NCI-H82 treated with DMSO at 0.1 percent for 48 hours (cell line): ENCODE measurements around the gene LRPAP1.
"Not testable (repeated sequence)": the region's sequence is repeated elsewhere in the genome, so short reads cannot be mapped to it uniquely, and the experiment has no call there.

Experiments used
- DNase-seq: peaks from one replicate; lab custom pipeline; 2025; ENCODE audit not compliant: unreplicated experiment; lab: John Stamatoyannopoulos, UW

LRPAP1 gene

DNA sequence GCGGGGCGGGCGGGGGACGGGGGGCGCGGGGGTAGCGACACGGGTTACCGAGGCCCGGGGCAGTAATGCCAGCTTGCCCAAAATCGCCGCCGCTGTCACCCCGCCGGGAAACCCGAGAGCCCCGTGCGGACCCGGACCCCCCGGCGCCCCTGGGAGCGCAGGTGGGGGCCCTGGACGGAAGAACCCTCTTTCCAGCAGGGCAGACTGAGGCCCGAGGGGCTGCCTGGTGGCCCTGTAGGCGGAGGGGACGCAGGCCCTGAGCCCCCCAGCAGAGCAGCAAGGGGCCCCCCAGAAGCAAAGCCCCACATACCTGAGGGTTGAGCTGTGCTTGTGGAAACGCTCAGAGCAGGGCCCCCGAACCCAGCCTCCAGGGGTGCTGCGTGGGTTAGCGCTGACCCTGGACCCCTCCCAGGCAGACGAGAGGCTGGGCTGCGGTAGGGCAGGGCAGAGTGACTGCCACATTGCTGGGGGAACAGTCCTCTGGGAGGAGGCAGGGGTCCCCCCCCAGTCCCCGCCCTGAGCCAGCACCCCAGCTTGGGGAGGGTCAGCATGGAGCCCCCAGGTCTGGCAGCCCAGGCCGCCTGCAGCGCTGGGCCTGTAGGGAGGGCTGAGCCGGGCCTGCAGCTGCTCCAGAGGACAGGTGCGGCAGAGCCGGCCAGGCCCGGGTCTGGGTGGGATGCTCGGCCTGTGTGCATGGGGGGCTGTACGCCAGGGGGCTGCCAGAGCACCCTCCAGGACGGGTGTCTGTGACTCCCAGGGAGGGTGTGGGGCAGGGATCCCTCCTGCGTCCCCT lies 68.5 kb downstream of the LRPAP1 start:
- DNase-seq: no peak

DNA sequence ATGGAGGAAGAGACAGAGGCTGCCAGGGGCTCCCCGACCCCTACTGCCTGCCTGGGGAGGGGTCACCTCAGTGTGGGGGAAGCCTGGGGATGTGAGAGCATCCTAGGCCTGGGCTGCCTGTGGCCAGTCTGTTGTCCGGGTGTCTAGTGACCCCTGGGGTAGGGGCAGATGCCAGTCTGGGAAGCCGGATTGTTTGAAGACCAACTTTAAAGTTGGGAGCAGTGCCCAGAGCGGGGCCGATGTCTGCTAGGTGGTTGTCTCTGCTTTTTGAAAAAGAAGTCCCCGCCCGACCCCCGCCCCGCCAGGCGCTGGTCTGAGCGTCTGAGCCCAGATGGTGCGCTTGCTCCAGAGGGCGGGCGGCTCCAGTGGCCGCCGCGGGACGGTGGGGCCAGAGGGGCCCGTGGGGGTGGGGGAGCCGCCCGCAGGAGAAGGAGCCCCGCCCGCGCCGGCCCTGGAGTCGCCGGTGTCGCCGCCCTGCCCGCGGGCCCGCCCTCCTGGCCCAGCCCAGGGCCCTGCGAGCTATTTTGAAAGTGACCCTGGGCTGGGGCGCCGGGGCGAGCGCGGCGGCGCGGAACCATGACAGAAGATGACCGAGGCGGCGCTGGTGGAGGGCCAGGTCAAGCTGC lies 69.3 kb downstream of the LRPAP1 start, which contains the start of gene DOK7:
Gene DOK7 (plus strand): TSS at position 517 of the 626 bp plus-strand sequence. CDS start 70 bp downstream, at position 587.
- DNase-seq: no peak

DNA sequence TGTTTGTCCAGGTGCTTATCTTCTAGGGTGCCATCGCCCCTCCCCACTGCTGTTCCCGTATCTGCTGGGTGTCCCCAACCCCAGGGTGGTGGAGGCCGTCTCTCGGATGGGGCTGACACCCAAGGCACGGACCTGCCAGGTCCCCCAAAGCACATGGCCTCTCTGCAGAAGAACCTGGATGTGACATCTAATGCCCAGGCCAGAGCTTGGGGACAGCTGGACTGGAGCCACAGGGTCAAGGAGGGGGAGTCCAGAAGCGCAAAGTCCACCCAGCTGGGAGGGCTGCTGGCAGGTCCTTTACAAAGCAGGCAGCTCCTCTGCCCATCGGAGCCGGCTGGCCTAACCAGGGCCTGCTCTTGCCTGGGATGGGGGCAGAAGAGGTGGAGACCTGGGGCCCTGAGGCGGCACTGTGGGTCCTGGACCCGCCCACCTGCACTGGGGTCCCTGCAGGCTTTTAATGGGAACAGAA lies 69.9 kb downstream of the LRPAP1 start:
- DNase-seq: no peak

DNA sequence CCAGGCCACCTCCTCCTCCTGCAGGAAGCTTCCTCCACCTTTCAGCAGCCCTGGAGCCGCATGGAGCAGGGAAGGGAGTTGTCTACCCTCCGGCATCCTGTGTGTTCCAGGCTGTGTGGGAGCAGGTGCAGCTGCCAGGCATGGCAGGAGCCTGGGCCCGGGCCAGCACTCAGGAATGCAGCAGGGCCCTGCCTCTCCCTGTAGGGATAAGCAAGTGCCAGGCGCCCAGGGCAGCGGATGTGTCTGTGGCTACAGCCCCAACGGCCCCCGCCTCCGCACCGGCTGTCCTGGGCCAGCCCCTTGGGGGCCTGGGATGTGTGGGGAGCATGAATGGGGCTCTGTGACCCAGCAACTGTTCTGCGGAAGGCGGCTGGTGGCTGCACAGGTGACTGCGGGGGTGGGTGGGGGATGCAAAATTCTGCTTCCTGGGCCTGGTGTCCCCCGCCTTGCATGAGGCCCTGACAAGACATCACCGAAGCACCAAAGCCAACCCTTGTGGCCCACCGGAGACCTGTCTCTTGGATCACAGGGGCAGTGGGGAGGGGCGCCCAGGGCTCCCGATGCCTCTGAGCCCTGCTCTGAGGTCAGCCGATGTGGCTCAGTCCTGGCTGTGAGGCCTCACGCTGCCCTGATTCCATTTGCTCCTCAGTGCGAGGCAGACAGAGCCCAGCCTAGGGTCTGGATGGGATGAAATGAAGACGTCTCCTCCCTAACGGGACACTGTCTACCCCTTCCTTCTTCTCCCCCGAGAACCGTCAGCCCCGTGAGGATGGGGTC lies 70.5 kb downstream of the LRPAP1 start:
- no peak for DNase-seq

DNA sequence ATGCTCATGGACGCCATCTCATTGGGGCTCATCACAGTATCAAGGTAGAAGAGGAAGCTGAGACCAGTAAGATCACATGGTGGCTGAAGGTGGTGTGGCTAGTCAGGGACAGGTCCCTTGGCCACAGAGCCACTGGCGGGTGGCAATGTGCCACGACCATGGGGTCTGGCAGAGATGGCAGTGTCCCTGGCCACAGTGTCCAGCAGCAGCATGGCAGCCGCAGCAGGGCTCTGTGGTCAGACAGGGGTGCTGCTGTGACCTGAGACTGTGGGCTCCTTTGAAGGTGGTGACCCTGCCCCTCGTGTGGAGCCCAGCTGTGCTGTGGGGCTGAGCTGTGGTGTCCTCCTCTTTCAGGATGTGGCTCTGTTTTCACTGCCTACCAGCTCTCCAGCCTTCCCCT lies 71.3 kb downstream of the LRPAP1 start:
- DNase-seq: no peak

DNA sequence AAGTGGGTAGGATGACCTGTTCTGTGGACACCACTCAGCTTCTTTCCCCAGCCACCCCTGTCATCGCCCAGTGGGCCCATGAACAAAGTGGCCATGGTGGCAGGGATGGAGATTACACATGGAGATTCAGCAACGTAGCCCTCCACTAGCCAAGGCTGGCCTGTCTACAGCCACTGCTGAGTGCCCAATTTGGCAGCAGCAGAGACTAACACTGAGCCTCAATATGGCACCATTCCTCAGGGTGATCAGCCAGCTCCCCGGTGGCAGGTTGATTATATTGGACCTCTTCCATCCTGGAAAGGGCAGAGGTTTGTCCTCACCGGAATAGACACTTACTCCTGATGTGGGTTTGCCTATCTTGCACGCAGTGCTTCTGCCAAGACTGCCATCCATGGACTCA lies 73.1 kb downstream of the LRPAP1 start:
- not testable (repeated sequence) for DNase-seq

DNA sequence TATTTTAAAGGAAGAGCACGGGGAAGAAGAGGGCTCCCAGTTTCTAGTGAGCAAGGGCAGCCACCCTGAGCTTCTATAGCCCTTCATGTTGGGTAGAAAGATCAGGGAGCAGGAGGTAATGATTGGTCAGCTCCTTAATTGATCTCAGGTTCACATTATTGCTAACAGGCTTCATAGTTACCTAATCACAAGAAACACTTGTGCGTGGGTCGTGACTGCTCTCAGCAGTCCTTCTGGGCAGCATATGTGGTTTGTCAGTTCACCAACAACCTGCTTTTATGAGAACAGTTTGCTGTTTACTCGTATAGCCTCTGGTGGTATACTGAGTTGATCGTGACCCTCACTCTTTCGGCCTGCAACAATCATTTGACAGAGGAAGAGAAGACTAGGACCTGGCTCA lies 73.9 kb downstream of the LRPAP1 start:
- no peak for DNase-seq

DNA sequence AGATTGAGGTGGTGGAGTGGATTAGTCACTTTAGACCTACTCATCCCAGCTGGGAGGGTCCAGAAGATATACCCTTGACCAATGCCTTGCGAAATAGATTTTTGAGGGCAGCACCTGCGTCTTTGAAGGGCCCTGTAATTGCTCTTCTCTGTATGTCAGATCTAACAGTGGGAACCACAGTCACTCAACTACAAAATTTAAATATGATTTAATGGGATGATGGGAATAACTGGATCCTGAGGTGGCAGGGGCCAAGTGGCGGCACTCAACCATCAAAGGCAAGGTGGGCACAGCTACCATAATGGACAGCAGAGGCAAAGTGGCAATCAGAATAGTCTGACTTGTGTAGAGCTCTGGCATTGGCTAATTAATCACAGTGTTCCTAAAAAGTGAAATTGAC lies 76.6 kb downstream of the LRPAP1 start:
- DNase-seq: not testable (repeated sequence)
